Putamen (tissue), 1 donor: ENCODE results near the gene RAB31.

Source experiments
- DNase-seq: peaks from one replicate; pipeline ENCODE4 v3.0.0-alpha.2; 2016; ENCODE audit warnings: low spot score

The RAB31 gene

DNA sequence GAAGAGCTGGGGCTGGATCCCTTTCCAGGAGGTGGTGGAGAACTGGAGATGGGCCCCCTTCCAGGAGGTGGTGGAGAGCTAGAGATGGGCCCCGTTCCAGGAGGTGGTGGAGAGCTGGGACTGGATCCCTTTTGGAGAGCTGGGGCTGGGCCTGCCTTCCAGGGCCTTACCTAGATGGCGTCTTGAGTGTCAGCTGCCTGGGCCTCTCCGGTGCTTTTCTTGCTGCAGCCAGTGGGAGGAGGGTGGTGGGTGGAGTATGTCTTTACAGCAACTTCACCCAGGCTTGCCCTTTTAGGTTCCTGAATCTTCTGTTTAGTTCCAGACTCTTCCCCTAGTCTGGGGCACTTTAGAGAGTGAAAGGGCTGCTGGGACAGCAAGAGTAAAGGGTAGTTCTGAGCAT lies 158.5 kb downstream of the RAB31 start:
- DNase-seq: no peak

DNA sequence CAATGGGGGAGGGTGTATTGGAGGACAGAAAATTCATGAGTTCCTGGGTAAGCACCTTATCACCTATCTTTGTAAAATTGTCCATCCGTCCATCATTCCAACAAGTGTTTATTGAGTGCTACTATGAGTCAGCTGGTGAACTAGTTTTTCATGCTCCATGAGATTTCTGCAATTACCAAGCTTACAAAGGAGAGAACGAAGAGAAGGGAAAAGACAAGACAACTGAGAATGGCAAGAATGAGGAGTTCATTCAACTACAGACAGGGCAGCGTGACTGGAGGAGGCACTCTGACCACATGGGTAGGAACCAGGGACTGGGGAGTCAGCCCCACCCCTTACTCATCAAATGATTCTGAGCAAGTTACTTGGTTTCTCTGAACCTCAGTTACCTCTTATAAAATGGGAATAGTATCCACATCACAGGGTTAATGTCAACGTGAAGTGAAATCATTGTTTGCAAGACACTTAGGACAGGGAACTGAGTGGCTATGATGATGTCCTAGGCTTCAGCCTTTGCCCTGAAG lies 159.0 kb downstream of the RAB31 start:
- no peak for DNase-seq

DNA sequence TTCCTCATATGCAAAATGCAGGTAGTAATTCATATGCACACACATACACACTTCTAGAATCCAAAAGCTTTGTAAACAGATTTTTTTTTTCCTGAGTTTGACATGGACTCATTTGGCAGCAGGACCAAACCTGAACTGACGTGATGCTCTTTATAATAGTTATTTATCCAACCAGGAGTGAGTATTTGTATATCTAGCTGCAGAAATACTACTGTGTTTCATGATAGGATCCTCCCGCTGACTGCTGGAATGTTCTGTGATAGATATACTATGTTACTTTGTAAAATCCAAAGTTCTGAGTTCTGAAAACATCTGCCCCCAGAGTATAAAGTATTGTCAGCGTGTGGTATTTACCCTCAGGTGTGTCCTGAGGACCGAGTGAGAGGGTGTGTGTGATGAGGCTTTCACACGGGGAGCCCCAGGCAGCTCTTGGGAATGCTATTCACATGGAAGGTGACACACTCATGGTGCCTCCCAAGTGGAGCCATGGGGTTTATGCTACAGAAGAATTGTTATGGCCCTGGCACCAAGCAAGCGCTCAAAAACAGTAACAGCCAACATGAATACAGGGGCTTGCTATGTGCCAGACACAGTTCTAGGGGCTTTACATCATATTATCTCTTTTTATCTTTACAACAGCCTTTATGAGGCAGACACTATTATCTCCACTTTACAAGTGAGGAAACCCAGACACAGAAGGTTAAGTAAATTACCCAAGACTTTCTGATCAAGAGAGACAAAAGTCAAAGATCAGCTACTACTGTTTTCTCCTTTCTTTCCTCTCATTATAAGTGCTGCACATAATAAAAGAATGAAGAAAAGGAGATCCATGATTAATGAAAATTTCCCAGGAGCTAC lies 161.0 kb downstream of the RAB31 start:
- no peak for DNase-seq

DNA sequence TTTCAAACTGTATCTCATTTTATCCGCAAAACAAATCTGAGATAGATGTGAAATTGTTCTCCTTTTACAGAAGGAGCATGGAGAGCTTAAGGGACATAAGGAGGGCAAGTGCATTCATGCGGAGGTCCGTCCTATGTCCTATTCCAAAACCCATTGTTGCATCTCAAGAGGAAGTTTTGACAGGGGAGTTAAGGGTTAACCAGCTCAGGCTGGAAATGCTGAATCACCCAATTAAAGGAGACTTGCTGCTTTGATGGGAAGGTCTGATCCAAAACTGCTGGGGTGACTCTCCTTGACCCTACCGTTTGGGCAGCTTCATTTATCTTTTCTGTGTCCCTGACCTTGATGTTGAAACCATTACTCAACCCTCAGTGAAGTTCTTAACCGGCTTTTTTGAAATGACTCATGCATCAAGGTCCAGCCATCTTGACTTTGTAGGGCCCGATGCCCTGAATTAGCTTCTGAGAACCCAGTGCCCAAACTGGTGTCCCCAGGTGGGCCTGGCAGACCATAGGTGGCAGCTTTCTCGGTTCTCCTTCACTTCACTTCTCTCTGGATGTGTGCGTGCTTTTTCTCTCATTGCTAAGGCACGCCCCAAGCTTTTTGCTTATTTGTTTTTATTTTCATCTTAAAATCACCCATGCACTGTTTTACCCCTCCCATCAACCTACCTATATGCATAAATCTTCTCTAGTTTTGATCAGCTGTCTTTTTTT lies 161.8 kb downstream of the RAB31 start:
- DNase-seq: no peak

DNA sequence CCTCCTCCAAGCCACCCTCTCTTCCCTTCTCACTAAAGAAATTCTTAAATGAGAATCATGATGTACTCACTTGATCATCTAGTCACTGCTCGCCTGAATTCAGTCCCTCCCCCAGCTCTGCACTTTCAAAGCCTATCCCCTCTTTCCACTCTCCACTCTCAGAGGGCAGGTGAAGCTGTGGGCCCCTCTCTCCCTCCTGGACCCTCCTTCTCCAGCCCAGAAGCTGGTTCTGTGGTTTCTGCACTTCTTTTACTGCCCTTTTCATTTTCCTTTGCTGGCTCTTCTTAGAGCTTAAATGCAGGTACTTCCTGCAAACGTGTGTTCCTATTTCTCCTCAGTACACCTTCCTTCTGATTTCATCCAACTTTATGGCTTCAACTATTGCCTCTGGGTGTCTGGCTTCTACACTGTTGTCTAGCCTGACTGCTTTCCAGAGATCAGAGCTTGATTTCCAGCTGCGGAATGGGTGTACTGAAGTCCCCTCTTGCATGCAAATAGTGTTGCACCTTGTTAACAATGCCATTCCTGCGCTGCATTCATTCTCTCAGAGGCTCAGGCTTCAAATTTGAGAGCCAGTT lies 162.4 kb downstream of the RAB31 start:
- no peak for DNase-seq

DNA sequence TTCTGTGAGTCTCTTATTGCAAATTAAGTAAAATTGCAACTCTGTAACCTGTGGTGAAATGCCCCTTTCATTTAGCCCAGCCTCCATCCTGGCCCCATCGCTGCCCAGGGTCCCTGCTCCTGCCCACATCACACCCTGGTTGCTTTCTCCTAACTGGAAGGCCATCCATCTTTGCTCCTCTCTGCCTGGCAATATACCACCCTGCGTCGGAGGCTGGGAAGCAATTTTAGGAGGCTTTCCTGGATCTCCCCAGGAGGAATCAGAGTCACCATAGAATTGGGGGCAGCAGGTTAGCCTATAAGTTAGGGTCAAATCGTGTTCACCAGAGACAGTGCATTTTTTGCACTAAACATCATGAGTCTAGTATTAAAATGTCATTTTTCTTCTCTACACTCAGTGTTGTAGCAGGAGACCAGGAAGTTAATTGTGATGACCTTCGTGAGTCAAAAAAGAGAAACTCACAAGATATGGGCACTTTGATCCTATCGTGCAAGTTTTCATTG lies 163.2 kb downstream of the RAB31 start:
- DNase-seq: no peak

DNA sequence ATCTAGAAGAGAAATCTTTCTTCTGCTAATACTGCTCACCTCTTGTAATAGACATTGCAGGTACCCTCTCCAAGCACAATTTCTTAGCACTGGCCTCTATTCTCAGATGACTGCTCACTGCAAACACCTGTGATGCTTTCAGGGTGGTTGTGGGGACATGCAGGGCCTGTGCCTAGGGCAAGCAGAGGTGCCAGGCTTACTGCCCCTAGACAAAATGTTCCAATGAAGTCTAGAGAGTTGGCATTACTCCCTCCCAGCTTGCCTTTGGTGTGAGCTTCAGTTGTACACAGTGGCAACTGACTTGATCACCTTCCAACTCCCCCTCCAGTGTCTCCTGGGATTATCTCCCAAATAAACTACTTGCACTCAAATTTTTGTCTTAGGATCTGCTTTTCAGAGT lies 164.7 kb downstream of the RAB31 start:
- no peak for DNase-seq

DNA sequence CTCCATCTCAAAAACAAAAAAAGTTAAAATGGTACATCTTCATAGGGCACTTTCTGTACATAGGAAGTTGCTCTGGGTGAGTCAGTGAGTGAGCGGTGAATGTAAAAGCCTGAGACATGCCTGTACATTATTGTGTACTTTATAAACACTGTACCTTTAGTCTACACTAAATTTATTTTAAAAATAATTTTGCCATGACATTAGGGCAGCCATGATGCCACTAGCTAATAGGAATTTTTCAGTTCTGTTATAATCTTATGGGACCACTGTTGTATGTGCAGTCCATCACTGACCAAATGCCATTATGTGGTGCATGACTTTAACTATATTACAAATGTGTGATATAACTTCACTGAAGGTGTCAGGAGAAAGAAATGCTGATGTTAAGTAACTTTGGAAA lies 166.6 kb downstream of the RAB31 start:
- DNase-seq: no peak

DNA sequence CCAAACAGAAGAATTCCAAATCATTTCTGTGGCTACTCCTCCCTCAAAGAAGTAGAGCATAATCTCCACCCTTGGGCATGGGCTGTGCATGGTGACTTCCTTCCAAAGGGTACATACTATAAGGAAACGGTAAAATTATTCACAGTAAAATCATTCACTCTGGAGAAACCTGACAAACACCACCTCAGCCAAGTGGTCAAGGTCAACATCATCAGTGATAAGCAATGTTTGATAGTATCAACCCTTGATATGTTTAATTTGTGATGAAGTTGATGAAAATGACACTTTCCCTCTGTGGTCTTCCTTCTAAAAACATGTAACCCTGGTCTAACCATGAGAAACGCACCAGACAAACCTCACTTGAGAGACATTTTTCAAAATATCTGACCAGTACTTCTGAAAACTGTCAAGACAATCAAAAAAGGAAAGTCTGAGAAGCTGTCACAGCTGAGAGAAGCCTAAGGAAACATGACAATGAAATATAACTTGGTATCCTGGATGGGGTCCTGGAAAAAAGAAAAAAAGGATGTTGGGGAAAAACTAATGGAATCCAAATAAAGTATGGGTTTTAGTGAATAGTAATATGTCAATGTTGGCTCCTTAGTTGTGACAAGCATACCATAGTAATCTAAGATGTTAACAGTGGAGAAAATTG lies 168.2 kb downstream of the RAB31 start:
- DNase-seq: no peak

DNA sequence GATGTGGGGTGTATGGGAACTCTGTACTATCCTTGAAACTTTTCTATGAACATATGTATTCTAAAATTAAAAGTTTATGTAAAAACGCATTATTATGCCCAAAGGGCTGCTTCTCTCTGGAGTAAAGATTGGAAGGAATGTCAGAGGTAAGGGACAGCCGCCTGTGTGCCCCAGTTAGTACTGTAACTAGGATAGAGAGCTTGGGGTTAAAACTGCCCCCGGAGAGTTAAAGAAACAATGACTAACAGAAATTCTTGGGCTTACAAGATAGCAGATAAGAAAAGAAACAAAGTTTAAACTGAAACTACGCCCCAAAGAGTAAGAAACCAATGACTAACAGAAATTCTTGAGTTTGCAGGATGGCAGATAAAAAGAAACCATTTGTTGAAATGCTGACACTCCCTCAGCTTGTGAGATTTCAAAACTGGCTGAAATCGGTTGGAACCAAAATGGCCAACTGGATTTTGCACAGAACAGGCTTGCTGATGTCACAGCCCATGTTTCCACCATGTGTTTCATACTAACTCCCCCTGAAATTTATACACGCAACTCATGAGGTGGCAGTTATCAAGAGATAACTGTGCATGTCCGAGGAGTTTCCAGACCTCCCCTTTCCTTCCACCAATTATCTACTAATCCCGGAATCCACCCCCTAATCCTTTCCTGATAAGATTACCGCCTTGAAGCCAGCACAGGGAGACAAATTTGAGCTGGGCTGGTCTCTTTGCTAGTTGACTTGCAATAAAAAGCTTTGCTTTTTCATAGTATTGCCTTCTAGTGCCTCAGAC lies 169.0 kb downstream of the RAB31 start:
- DNase-seq: no peak

DNA sequence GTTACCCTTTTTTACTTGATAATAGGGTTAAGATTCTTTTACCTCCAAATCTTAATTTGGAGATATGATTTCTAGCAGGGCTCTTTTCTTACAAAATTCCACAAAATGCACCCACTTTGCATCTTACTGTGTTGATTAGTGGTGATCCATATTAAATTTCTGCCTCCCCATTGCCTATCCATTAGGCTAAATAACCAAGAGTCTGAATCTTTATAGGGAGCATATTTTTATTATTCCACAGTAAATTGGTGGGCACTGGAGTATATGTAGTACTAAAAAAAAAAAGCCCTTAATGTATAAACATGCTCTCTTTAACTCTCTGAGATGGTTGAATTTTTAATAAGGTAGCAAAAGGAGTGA lies 169.5 kb downstream of the RAB31 start:
- DNase-seq: no peak

DNA sequence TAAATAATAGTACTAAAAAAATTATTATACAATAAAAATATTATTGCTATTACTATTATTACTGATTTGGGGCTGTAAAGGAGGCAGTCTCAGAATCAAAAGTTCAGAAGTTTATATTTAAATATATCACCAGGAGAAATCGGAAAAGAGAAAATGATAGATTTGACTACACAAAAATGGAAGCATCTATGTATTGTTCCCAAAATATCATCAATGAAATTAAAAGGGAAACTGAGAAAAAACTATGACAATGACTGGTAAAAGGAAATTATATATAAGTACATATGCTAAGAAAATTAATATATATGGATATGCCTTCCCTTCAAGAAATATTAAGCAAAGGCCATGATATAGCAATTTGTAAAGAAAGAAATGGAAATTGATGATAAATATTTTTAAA lies 170.0 kb downstream of the RAB31 start:
- DNase-seq: no peak

DNA sequence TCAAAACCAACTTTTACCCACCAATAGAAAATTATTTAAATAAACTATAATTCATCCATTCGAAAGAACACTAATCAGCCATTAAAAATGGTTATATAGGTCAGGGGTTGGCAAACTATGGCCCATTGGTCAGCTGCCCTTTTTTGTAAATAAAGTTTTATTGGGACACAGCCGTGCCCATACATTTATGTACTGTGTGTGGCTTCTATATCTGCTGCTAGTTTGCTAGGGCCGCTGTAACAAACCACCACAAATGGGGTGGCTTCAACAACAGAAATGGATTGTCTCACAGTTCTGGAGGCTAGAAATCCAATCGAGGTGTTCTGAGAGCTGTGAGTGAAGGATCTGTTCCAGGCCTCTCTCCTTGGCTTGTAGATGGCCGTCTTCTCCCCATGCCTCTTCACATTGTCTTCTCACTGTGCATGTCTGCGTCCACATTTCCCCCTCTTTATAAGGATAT lies 170.7 kb downstream of the RAB31 start:
- DNase-seq: no peak

DNA sequence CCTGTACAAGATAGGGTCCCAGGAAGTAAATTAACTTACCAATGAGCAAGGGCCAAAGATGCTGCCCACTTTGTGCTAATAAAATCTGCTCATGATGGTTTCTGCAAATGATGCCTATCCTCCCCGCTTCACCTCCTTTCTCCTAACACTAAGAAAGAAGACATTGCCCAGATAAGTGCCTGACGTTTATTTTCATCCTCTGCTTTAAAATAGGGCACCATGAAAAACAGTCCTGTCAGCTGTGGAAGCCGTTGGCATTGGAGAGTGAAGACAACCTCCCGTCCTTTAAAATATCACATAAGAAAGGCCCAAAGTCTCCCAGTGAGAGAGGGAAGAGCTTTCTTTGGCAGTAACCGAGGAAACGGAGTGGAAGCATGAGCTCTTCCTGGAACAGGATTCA lies 176.0 kb downstream of the RAB31 start:
- no peak for DNase-seq

DNA sequence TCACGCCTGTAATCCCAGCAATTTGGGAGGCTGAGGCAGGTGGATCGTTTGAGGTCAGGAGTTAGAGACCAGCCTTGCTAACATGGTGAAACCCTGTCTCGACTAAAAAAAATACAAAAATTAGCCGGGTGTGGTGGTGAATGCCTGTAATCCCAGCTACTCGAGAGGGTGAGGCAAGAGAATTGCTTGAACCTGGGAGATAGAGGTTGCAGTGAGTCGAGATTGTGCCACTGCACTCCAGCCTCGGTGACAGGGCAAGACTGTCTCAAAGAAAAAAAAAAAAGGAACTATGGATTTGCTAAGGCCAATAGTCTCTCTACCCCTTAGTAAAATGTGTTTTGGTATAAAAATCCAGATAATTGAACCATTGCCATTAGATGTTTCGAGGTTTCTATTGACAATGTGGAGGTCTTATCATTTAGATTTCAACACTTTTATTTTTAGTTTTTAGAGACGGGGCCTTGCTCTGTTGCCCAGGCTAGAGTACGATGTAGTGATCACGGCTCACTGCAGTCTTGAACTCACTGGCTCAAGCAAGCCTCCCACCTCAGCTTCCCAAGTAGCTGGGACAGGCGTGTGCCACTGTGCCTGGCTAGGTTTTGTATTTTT lies 176.5 kb downstream of the RAB31 start:
- no peak for DNase-seq

DNA sequence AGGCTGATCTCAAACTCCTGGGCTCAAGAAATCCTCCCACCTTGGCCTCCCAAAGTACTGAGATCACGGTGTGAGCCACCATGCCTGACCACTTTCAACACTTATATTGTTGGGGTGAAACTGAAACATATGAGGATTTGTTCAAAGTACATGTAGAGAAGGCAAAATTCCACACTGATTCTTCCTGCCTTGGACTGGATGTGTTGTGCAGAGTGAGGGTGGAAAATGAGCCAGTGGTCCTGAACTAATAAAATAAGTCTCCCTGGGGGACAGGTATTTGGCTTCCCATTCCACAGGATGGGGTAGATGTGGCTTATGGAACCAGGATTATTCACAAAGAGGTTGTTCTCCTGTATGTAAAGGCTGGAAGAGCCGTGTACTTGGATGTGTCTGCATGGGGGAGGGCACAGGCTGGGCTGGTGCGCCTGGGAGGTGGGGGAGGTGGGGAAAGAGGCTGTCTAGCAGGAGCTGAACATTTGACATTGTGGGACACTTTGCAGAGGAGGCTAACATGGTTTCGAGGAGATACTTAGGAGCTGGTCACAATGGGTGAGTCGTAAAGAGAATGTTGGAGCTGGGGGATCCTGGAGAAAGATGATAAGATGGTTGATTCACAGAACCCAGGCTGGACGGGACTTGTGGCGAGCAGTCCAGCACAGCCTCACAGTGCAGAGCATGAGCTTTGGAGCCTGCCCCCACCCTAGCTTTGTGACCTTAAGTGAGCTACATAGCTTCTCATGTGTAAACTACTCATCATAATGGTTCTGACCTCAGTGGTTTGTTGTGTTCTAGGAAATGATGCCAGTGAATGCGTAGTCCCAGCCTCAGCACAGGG lies 177.3 kb downstream of the RAB31 start, which contains the start of gene TXNDC2:
Gene TXNDC2, plus strand, starts transcription at position 804 of the 835 bp plus-strand sequence. CDS start 708 bp downstream, outside the sequence.
- DNase-seq: no peak

DNA sequence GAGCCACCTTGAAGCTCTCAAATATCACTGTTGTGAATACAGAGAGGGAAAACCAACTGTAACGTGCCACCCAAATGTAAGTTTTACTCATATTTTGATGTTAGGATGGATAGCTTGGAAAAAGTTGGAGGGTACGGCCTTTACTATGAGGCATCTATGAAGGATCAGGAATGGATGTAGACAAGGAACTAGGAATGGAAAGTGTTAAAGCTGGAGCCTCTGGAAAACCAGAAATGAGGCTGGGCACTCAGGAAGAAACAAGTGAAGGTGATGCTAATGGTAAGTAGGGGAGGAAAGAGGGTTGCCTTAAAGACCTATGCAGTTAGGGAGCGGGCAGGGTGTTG lies 177.9 kb downstream of the RAB31 start:
- no peak for DNase-seq

DNA sequence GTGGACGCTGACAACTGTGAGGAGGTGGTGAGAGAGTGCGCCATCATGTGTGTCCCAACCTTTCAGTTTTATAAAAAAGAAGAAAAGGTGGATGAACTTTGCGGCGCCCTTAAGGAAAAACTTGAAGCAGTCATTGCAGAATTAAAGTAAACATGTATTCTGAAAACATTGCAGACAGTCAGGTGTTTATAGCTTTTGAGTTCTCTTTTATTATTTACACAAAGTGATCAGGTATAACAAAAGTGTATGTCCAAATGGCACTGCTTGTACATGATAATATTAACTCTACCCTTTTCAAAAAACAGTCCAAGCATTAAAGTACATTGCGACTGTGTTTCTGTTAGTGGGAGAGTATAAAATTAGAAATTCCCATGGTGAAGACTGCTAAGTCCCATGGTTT lies 179.9 kb downstream of the RAB31 start:
- no peak for DNase-seq

DNA sequence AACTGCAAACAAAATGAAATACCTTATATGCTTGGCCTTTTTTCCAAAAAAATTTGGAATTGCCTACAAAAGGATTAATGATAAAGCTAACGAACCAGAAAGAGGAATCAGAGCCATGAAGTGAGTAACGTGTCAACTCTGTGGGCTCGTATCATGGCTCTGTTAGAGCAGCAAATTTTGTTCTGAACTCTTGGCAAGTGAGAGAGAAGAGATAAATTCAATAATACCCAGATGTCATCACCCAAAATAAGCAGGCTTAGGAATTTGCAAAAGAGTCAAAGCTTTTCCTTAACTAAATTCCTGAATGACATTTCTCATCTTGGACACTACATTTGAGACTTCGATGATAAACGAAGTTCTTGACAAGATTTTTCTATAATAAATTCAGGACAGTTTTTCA lies 182.1 kb downstream of the RAB31 start:
- no peak for DNase-seq

DNA sequence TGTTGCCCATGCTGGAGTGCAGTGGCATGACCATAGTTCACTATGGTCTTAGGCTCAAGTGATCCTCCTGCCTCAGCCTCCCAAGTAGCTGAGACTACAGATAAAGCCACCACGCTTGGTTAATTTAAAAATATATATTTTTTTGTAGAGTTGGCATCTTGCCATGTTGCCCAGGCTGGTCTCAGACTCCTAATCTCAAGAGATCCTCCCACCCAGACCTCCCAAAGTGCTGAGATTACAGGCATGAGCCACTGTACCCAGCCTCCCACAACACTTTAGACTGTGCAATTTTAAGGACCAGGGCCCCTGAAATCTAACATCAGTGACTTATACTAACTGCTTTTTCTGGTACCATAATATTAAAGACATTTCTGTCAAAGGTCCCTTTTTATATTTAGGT lies 182.9 kb downstream of the RAB31 start:
- no peak for DNase-seq
